Transverse colon (tissue), 4 donors: Measurements from ENCODE around the gene KRT39. TPM values are rescaled to one million over a fixed set of nuclear protein-coding genes. Genes with fewer than 3 reads are reported as not detected.
"Not testable (repeated sequence)": the region's sequence is repeated elsewhere in the genome, so short reads cannot be mapped to it uniquely, and the experiment has no call there.

Experiments
- DNase-seq: peaks from one replicate; pipeline ENCODE4 v3.0.0-alpha.2; 2019
- H3K27ac ChIP-seq, 4 donors: fragments of 200-600 bp; sonication (generic); 2 replicates each; pipeline ENCODE4 v1.5.1; 2016 to 2018; ENCODE audit warnings: inconsistent platforms in 4 of 4
- H3K27me3 ChIP-seq: fragments of 200-600 bp; sonication (generic); 2 replicates; pipeline ENCODE4 v1.5.1; 2017; ENCODE audit warnings: inconsistent platforms
- H3K36me3 ChIP-seq, 4 donors: fragments of 200-600 bp; sonication (generic); 2 replicates each; pipeline ENCODE4 v1.5.1; 2017 to 2019; ENCODE audit warnings: inconsistent platforms in 4 of 4
- H3K4me1 ChIP-seq, 4 donors: fragments of 200-600 bp; sonication (generic); 2 replicates each; pipeline ENCODE4 v1.5.1; 2017 to 2020; ENCODE audit warnings: inconsistent platforms in 4 of 4
- H3K4me3 ChIP-seq, 4 donors: fragments of 200-600 bp; sonication (generic); 1 replicate in 1 of 4; 2 replicates in 3 of 4; pipeline versions ENCODE4 v1.5.1 to v1.6.1; 2017 to 2019; ENCODE audit warnings: inconsistent platforms in 4 of 4
- H3K9me3 ChIP-seq, 2 donors: fragments of 200-600 bp; sonication (generic); 2 replicates each; pipeline ENCODE4 v1.5.1; 2017 to 2019; ENCODE audit warnings: inconsistent platforms in 2 of 2
- EP300 ChIP-seq: sonication (generic); formaldehyde crosslinking; IDR thresholded peaks from one replicate; pipeline ENCODE4 v1.6.1; 2017; ENCODE audit warnings: antibody characterized with exemption, low read depth
- POLR2A ChIP-seq: fragments of 450-650 bp; IDR thresholded peaks from one replicate; pipeline ENCODE4 v1.6.1; 2016; ENCODE audit warnings: antibody characterized with exemption, mild to moderate bottlenecking, moderate library complexity
- POLR2AphosphoS5 ChIP-seq, 3 donors: sonication (generic); formaldehyde crosslinking; IDR thresholded peaks; one replicate each; pipeline ENCODE4 v1.6.1; 2016; ENCODE audit warnings: antibody characterized with exemption in 3 of 3
- WGBS, 2 donors: methylation state at CpG; one replicate each; pipeline ENCODE4 v1.1.5; 2018; ENCODE audit warnings: low coverage in 1 of 2; 5-methylcytosine and 5-hydroxymethylcytosine counted together
- in situ Hi-C, 4 donors: fragments of 200-750 bp; cut with MboI; loops; one replicate each; pipeline versions ENCODE4 v1.15.0 to v1.15.1; 2017; ENCODE audit warnings: low sequenced_read_pairs in 3 of 4, low pct_ligation_motif_present in 1 of 4, low pct_unique_long_range_greater_than_20kb in 1 of 4
- intact Hi-C: fragments of 100-400 bp; cut with DNase I; formaldehyde crosslinking; loops from one replicate; pipeline ENCODE4 v1.15.1; 2023; ENCODE audit warnings: low total_unique reads
- total RNA-seq, 4 donors: library from RNA; depleted of rRNA; stranded (reverse); fragments of >200 nt; gene quantifications; one replicate each; pipeline ENCODE4 v1.1.0, GENCODE V29; 2016
- TF ChIP-seq, protein P1 (sequence below), 5 experiments: fragments of 200-600 bp in 3 of 5; fragments of 450-650 bp in 2 of 5; sonication (generic) in 3 of 5; IDR thresholded peaks; 1 replicate in 2 of 5; 2 replicates in 3 of 5; pipeline ENCODE4 v1.5.1; 2016 to 2017; ENCODE audit warnings: antibody characterized with exemption in 5 of 5, inconsistent platforms in 3 of 5, mild to moderate bottlenecking in 2 of 5, moderate library complexity in 1 of 5

The KRT39 gene
- total RNA-seq, 4 donors from 2014 or later = not detected

DNA sequence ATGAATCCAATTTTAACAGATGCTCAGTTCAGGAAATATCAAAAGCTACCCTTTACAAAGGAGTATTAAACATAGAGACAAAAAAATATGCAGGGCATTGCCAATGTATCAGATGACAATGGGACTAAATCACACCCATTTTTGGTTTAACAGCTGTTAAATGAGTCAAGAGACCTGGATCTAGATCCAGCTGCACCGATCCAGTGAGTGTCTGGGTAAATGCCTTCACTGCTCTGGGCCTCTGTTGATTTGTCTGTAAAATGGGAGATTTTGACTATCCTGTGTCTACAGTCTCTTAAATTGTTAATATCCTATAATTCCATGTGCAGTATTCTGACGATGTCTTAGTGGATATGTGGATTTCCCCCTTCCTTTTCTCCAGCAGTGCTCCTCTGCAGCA lies 45.7 kb downstream of the KRT39 start:
- Histone ChIP-seq H3K9me3 (no peaks in the 10 kb centered on the region), H3K27me3 (peaks cover 12% of the 10 kb centered on the region), H3K4me1 (no peaks in the 10 kb centered on the region), H3K27ac (no peak overlapping the region), H3K4me3 (no peak overlapping the region), H3K36me3 (no peaks in the 10 kb centered on the region)
- intact Hi-C loops (no loop called here), in situ Hi-C loops (loop anchor here in 2 of 4 donors (25.0 kb wide), 2 partner anchors 616 to 716 kb away; partner anchors contain the start of gene KRT19 (in 1 of the 2))
- no peak for DNase-seq
- WGBS, 2 donors = 70 to 79% methylated on average over 2 of the region's 2 CpGs
- TF ChIP-seq POLR2AphosphoS5 (IDR thresholded peaks at IDR 0.05) (no peak), EP300 (no peak), POLR2A (no peak)
- TF ChIP-seq, protein P1, sequence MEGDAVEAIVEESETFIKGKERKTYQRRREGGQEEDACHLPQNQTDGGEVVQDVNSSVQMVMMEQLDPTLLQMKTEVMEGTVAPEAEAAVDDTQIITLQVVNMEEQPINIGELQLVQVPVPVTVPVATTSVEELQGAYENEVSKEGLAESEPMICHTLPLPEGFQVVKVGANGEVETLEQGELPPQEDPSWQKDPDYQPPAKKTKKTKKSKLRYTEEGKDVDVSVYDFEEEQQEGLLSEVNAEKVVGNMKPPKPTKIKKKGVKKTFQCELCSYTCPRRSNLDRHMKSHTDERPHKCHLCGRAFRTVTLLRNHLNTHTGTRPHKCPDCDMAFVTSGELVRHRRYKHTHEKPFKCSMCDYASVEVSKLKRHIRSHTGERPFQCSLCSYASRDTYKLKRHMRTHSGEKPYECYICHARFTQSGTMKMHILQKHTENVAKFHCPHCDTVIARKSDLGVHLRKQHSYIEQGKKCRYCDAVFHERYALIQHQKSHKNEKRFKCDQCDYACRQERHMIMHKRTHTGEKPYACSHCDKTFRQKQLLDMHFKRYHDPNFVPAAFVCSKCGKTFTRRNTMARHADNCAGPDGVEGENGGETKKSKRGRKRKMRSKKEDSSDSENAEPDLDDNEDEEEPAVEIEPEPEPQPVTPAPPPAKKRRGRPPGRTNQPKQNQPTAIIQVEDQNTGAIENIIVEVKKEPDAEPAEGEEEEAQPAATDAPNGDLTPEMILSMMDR (IDR thresholded peaks at IDR 0.05) = no peak

DNA sequence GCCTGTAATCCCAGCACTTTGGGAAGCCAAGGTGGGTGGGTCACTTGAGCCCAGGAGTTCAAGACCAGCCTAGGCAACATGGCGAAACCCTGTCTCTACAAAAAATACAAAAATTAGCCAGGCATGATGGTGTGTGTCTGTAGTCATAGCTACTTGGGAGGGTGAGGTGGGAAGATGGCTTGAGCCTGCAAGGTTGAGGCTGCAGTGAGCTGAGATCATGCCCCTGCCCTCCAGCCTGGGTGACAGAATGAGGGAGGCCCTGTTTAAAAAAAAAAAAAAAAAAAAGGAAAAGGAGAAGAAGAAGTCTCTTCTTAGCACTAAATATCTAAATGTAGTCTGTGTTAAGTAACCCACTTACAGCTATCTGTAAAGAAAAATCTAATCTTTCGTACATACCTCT lies 49.6 kb downstream of the KRT39 start:
- WGBS, 2 donors = 92 to 100% methylated on average over 1 to 2 of the region's 2 CpGs

DNA sequence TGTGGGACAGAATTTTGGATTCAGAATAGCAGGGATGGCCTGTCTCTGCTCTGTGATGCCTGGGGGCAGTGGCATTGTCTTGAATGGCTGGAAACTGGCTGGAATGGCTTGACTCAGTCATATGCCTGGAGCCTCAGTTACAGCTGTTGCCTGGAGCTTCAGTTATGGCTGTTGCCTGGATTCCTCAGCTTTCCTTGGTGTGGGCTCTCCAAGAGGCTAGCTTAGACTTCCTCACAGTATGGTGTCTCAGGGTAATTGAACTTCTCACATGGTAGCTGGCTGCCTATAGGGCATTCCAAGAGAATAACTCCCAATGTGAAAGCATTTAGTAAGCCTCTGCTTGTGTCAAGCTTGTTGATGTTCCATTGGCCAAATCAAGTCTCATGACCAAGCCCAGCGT lies 50.4 kb downstream of the KRT39 start:
- in situ Hi-C loops = loop anchor here in 3 of 4 donors (10.0 to 25.0 kb wide), 3 partner anchors 408 to 721 kb away; partner anchors contain the start of gene KRT19 (in 1 of the 3)
- intact Hi-C loops = loop anchor here (10.0 kb wide), 1 partner anchor 718 kb away; no protein-coding TSS in a partner anchor
- Histone ChIP-seq H3K36me3 (no peaks in the 10 kb centered on the region), H3K4me1 (no peaks in the 10 kb centered on the region), H3K27me3 (no peaks in the 10 kb centered on the region), H3K27ac (no peak overlapping the region), H3K9me3 (no peaks in the 10 kb centered on the region), H3K4me3 (no peak overlapping the region)
- no peak for DNase-seq
- TF ChIP-seq POLR2AphosphoS5 (IDR thresholded peaks at IDR 0.05) (no peak), EP300 (no peak), POLR2A (no peak)
- TF ChIP-seq, protein P1 (IDR thresholded peaks at IDR 0.05) = no peak
- WGBS, 2 donors = 97% methylated on average over 1 of the region's 1 CpG; no CpG with 5 or more reads in 1 of the 2 donors

More for the DNA sequence above, 49.6 kb downstream of the KRT39 start:
- in situ Hi-C loops (loop anchor here in 3 of 4 donors (10.0 to 25.0 kb wide), 3 partner anchors 408 to 720 kb away; partner anchors contain the start of gene KRT19 (in 1 of the 3)), intact Hi-C loops (loop anchor here (10.0 kb wide), 1 partner anchor 718 kb away; no protein-coding TSS in a partner anchor)
- DNase-seq, H3K9me3 ChIP-seq, H3K4me3 ChIP-seq, H3K27me3 ChIP-seq, H3K4me1 ChIP-seq, H3K27ac ChIP-seq, H3K36me3 ChIP-seq: not testable (repeated sequence)

DNA sequence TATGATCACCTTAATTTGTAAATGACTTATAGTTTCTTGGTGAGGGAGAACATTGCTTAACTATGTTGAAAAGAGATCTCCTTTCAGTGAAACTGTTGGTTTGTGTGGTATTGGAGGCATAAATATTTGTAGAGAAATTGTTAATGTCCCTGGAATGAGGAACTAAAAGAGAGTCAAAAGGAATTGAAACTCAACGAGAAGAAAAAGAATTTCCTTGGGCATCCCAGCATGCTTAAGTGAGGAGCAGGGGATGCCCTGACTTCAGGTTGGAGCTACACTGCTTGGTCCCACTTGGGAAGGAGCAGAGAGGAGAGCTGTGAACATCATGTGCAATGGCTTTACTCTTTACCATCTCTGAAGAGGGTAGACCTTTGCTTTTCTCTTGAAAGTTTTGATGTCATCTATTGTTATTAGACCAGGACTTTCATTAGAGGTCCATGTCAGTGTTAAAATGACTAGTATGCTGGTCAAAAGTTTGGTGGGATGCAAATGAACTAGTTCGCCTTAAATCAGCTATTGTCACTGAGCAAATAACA lies 51.0 kb downstream of the KRT39 start:
- no peaks in the 10 kb centered on the region for H3K27me3 ChIP-seq
- in situ Hi-C loops (loop anchor here in 3 of 4 donors (10.0 to 25.0 kb wide), 3 partner anchors 409 to 722 kb away; partner anchors contain the start of gene KRT19 (in 1 of the 3)), intact Hi-C loops (loop anchor here (10.0 kb wide), 1 partner anchor 719 kb away; no protein-coding TSS in a partner anchor)
- TF ChIP-seq POLR2A (no peak), EP300 (no peak)
- TF ChIP-seq, protein P1 (IDR thresholded peaks at IDR 0.05) = no peak
- peaks cover 0 to 2% (median 0%) of the 10 kb centered on the region in 4 donors for H3K4me1 ChIP-seq
- no peaks in the 10 kb centered on the region for H3K36me3 ChIP-seq
- WGBS, 2 donors = 60 to 65% methylated on average over 2 of the region's 2 CpGs
- H3K9me3 ChIP-seq = no peaks in the 10 kb centered on the region
- H3K4me3 ChIP-seq = no peak overlapping the region
- no peak overlapping the region for H3K27ac ChIP-seq
- no peak for DNase-seq
